Activated CD8-positive, alpha-beta T cell treated with anti-CD3 and anti-CD28 coated beads, Interleukin-2, amount 10 ng/mL, durations not matched to agents 7 days and 5 days (primary cell): Measurements from ENCODE around the gene DMBT1. TPM values are rescaled to one million over a fixed set of nuclear protein-coding genes. Genes with fewer than 3 reads are reported as not detected.
"Not testable (repeated sequence)": the region's sequence is repeated elsewhere in the genome, so short reads cannot be mapped to it uniquely, and the experiment has no call there.

ENCODE experiments used
- ATAC-seq: fragments of 150-1000 bp; cut with Tn5 transposase; one replicate; pipeline ENCODE4 v1.10.0; 2021; ENCODE audit warnings: moderate library complexity
- CTCF ChIA-PET: fragments of 350-600 bp; sonication (Branson Sonifier 250); formaldehyde crosslinking; loops from one replicate; lab custom pipeline; 2021; ENCODE audit warnings: antibody characterized with exemption; lab: Charles Lee
- POLR2A ChIA-PET: fragments of 350-600 bp; sonication (Branson Sonifier 250); formaldehyde crosslinking; loops from one replicate; lab custom pipeline; 2021; ENCODE audit warnings: antibody characterized with exemption; lab: Charles Lee
- DNase-seq: peaks from one replicate; pipeline ENCODE4 v3.0.0-alpha.2; 2020
- H3K27ac Mint-ChIP-seq: one replicate; pipeline ENCODE4 v1.8.0; 2021; ENCODE audit warnings: mild to moderate bottlenecking, mixed read lengths
- H3K27me3 Mint-ChIP-seq: one replicate; pipeline ENCODE4 v1.8.0; 2021; ENCODE audit warnings: low read depth, mixed read lengths
- H3K36me3 Mint-ChIP-seq: one replicate; pipeline ENCODE4 v1.8.0; 2021; ENCODE audit warnings: low read depth, mixed read lengths
- H3K4me1 Mint-ChIP-seq: one replicate; pipeline ENCODE4 v1.8.0; 2021; ENCODE audit warnings: low read depth, mixed read lengths
- H3K4me3 Mint-ChIP-seq: one replicate; pipeline ENCODE4 v1.8.0; 2021; ENCODE audit warnings: mild to moderate bottlenecking, mixed read lengths
- H3K9me3 Mint-ChIP-seq: one replicate; pipeline ENCODE4 v1.8.0; 2022; ENCODE audit warnings: mixed read lengths; ENCODE audit not compliant: insufficient read depth
- total RNA-seq, 2 experiments: library from RNA; stranded (reverse); gene quantifications; one replicate each; pipeline ENCODE4 v1.2.3, GENCODE V29; 2021

DMBT1 gene
- total RNA-seq, 2 experiments from 2014 or later: not detected

DNA sequence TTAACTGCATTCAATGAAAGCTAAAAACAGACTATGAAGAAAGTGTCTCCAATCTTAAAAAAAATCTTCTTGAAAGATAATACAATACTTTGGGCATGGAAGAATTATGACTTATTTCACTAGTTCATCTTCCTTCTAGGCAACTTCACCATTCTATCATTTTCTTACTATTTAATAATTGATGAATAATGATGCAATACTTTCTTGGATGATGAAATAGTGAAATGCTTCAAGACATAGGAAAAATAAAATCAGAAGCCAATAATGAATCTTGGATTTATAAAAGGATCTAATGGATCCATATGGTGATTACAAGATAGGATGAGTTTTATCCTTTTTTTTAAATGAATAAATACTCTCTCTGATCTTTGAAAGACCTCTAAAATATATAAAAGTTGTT, 4.4 kb downstream of the DMBT1 start:
- H3K27ac Mint-ChIP-seq: no peak overlapping the region
- no peaks in the 10 kb centered on the region for H3K36me3 Mint-ChIP-seq
- H3K9me3 Mint-ChIP-seq: no peaks in the 10 kb centered on the region
- ATAC-seq: no peak
- H3K4me3 Mint-ChIP-seq: no peak overlapping the region
- peaks cover 48% of the 10 kb centered on the region for H3K27me3 Mint-ChIP-seq
- no peak for DNase-seq
- peaks cover 10% of the 10 kb centered on the region for H3K4me1 Mint-ChIP-seq
- CTCF ChIA-PET: interaction anchor here (0.8 to 5.3 kb wide), 45 partner anchors 8 to 297 kb away, joined by 3 to 71 read pairs (median 6); partner anchors contain the start of gene BTBD16
- POLR2A ChIA-PET: interaction anchor here (1.3 kb wide), 1 partner anchor 52 kb away, joined by 5 read pairs; no protein-coding TSS in a partner anchor

DNA sequence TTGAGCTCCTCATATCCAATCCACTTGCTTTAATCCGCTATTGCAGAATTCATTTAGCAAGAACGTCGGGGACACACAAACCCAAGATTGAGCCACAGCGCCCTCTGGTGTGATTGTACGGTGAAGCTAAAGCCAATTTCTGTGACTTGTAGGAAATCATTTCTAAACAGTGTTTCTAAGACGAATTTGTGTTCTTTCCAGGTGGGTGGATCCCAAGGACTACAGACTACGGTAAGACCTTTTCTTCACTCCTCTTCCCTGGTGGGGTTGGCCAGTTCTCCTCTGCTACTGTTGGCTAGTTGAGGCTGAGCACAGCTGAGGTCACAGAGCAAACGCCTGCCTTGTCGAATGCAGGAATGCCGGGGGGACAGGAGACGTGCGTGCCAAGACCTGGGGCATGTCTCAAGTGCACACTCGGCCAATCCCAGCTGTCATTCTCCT, 5.2 kb downstream of the DMBT1 start:
- DNase-seq (peak; percentile 82), ATAC-seq (no peak)
- Mint-ChIP-seq H3K4me3 (no peak overlapping the region), H3K9me3 (no peaks in the 10 kb centered on the region), H3K27ac (no peak overlapping the region), H3K36me3 (no peaks in the 10 kb centered on the region), H3K27me3 (peaks cover 41% of the 10 kb centered on the region), H3K4me1 (peaks cover 5% of the 10 kb centered on the region)
- CTCF ChIA-PET: interaction anchor here (0.8 to 5.3 kb wide), 50 partner anchors 8 to 298 kb away, joined by 3 to 71 read pairs (median 5); partner anchors contain the start of gene BTBD16
- POLR2A ChIA-PET: interaction anchor here (0.6 to 1.3 kb wide), 2 partner anchors 53 to 68 kb away, joined by 3 to 5 read pairs; no protein-coding TSS in a partner anchor

DNA sequence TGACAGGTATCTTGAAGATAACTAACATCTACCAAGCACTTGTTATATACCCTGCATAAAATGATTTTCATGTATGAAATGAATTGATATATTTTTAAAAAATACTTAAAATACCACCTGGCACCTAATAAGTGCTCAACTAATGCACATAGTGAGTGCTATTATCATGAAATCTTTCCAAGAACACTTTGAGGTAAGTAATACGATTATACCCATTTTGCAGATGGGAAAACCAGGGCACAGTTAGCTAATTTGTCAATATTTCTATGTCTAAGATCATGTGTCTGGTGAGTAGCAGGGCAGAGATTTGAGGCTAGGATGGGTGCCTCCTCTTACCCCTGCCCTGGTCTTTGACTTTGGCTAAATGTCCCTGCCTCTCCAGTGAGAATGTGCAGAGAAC, 6.1 kb downstream of the DMBT1 start:
- no peaks in the 10 kb centered on the region for H3K36me3 Mint-ChIP-seq
- no peak overlapping the region for H3K4me3 Mint-ChIP-seq
- peaks cover 2% of the 10 kb centered on the region for H3K4me1 Mint-ChIP-seq
- POLR2A ChIA-PET: interaction anchor here (1.3 kb wide), 1 partner anchor 54 kb away, joined by 5 read pairs; no protein-coding TSS in a partner anchor
- no peak overlapping the region for H3K27ac Mint-ChIP-seq
- DNase-seq (no peak), ATAC-seq (no peak)
- peaks cover 33% of the 10 kb centered on the region for H3K27me3 Mint-ChIP-seq
- CTCF ChIA-PET: interaction anchor here (0.7 to 5.3 kb wide), 16 partner anchors 9 to 296 kb away, joined by 3 to 71 read pairs (median 9); partner anchors contain the start of gene BTBD16
- H3K9me3 Mint-ChIP-seq: no peaks in the 10 kb centered on the region

GRCh38 chr10:122567056-122567660, 6.6 kb downstream of the DMBT1 start:
- POLR2A ChIA-PET: no interaction called here
- H3K4me1 Mint-ChIP-seq: no peaks in the 10 kb centered on the region
- no peak overlapping the region for H3K27ac Mint-ChIP-seq
- peak; percentile 65 for ATAC-seq
- no peaks in the 10 kb centered on the region for H3K36me3 Mint-ChIP-seq
- H3K4me3 Mint-ChIP-seq: no peak overlapping the region
- no peaks in the 10 kb centered on the region for H3K9me3 Mint-ChIP-seq
- peak; percentile 64 for DNase-seq
- peaks cover 31% of the 10 kb centered on the region for H3K27me3 Mint-ChIP-seq
- CTCF ChIA-PET: interaction anchor here (0.7 to 5.3 kb wide), 9 partner anchors 9 to 261 kb away, joined by 3 to 71 read pairs (median 9); no protein-coding TSS in a partner anchor

GRCh38 chr10:122568551-122568950, 8.0 kb downstream of the DMBT1 start:
- no peak overlapping the region for H3K27ac Mint-ChIP-seq
- peaks cover 23% of the 10 kb centered on the region for H3K27me3 Mint-ChIP-seq
- no peak overlapping the region for H3K4me3 Mint-ChIP-seq
- ATAC-seq (no peak), DNase-seq (no peak)
- no peaks in the 10 kb centered on the region for H3K9me3 Mint-ChIP-seq
- H3K36me3 Mint-ChIP-seq: no peaks in the 10 kb centered on the region
- ChIA-PET CTCF (interaction anchor here (0.7 to 1.5 kb wide), 4 partner anchors 10 to 133 kb away, joined by 3 to 6 read pairs (median 4); no protein-coding TSS in a partner anchor), POLR2A (no interaction called here)
- H3K4me1 Mint-ChIP-seq: no peaks in the 10 kb centered on the region

GRCh38 chr10:122570920-122571319, 10.4 kb downstream of the DMBT1 start:
- peaks cover 5% of the 10 kb centered on the region for H3K9me3 Mint-ChIP-seq
- DNase-seq (no peak), ATAC-seq (no peak)
- H3K27me3 Mint-ChIP-seq: peaks cover 12% of the 10 kb centered on the region
- no peak overlapping the region for H3K27ac Mint-ChIP-seq
- no peaks in the 10 kb centered on the region for H3K36me3 Mint-ChIP-seq
- H3K4me3 Mint-ChIP-seq: no peak overlapping the region
- ChIA-PET CTCF (no interaction called here), POLR2A (no interaction called here)
- no peaks in the 10 kb centered on the region for H3K4me1 Mint-ChIP-seq

DNA sequence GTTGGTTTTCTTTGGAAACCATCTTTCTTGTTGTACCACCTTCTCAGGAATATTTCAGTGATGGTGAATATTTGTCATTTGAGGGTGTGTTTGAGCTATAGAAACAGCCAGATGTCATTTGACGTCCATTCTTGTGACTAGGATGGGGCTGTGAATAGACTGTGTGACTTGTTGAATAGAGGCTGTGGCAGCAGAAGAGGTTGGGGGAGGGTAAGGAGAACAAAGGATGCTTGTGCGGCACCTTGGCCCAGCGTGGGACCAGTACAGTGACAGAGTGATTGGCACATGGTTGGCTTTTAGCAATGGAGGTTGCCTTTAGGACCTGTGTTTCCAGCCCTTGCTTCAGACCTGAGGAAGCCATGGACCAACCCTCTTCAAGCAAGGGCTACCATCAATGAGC, 11.3 kb downstream of the DMBT1 start:
- POLR2A ChIA-PET: no interaction called here

GRCh38 chr10:122575776-122576175, 15.2 kb downstream of the DMBT1 start:
- Mint-ChIP-seq H3K4me3 (no peak overlapping the region), H3K4me1 (no peaks in the 10 kb centered on the region), H3K36me3 (no peaks in the 10 kb centered on the region), H3K27ac (no peak overlapping the region), H3K27me3 (peaks cover 3% of the 10 kb centered on the region), H3K9me3 (peaks cover 5% of the 10 kb centered on the region)
- no peak for DNase-seq
- CTCF ChIA-PET: interaction anchor here (2.0 kb wide), 1 partner anchor 10 kb away, joined by 8 read pairs; no protein-coding TSS in a partner anchor
- POLR2A ChIA-PET: no interaction called here
- ATAC-seq: no peak

More for the DNA sequence above, 11.3 kb downstream of the DMBT1 start:
- H3K9me3 Mint-ChIP-seq: peaks cover 5% of the 10 kb centered on the region
- ATAC-seq (no peak), DNase-seq (no peak)
- H3K4me1 Mint-ChIP-seq: no peaks in the 10 kb centered on the region
- no peak overlapping the region for H3K4me3 Mint-ChIP-seq
- peaks cover 12% of the 10 kb centered on the region for H3K27me3 Mint-ChIP-seq
- no peaks in the 10 kb centered on the region for H3K36me3 Mint-ChIP-seq
- no peak overlapping the region for H3K27ac Mint-ChIP-seq
- CTCF ChIA-PET: no interaction called here

GRCh38 chr10:122576291-122576690, 15.7 kb downstream of the DMBT1 start:
- peaks cover 5% of the 10 kb centered on the region for H3K9me3 Mint-ChIP-seq
- H3K27ac Mint-ChIP-seq: no peak overlapping the region
- H3K36me3 Mint-ChIP-seq: no peaks in the 10 kb centered on the region
- H3K4me1 Mint-ChIP-seq: no peaks in the 10 kb centered on the region
- ChIA-PET CTCF (interaction anchor here (2.0 kb wide), 1 partner anchor 11 kb away, joined by 8 read pairs; no protein-coding TSS in a partner anchor), POLR2A (no interaction called here)
- peaks cover 3% of the 10 kb centered on the region for H3K27me3 Mint-ChIP-seq
- H3K4me3 Mint-ChIP-seq: no peak overlapping the region
- no peak for ATAC-seq
- no peak for DNase-seq

- Mint-ChIP-seq H3K27me3 (no peaks in the 10 kb centered on the region), H3K4me1 (no peaks in the 10 kb centered on the region), H3K36me3 (no peaks in the 10 kb centered on the region)
Observed at GRCh38 chr10:122577311-122577885, 16.8 kb downstream of the DMBT1 start.

DNA sequence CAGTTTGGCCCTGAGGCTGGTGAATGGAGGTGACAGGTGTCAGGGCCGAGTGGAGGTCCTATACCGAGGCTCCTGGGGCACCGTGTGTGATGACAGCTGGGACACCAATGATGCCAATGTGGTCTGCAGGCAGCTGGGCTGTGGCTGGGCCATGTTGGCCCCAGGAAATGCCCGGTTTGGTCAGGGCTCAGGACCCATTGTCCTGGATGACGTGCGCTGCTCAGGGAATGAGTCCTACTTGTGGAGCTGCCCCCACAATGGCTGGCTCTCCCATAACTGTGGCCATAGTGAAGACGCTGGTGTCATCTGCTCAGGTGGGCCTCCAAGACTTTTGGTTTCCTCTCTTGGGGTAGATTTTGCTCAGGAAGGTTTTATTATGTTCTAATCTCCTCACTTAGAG, 25.5 kb downstream of the DMBT1 start:
- H3K36me3 Mint-ChIP-seq, H3K27ac Mint-ChIP-seq, POLR2A ChIA-PET, ATAC-seq, DNase-seq, CTCF ChIA-PET, H3K4me3 Mint-ChIP-seq, H3K27me3 Mint-ChIP-seq, H3K9me3 Mint-ChIP-seq, H3K4me1 Mint-ChIP-seq: not testable (repeated sequence)

More at GRCh38 chr10:122577311-122577885, 16.8 kb downstream of the DMBT1 start:
- Mint-ChIP-seq H3K27ac (no peak overlapping the region), H3K4me3 (no peak overlapping the region), H3K9me3 (peaks cover 5% of the 10 kb centered on the region)
- ChIA-PET CTCF (interaction anchor here (0.7 kb wide), 1 partner anchor 32 kb away, joined by 3 read pairs; no protein-coding TSS in a partner anchor), POLR2A (no interaction called here)
- ATAC-seq: no peak
- no peak for DNase-seq
